Endothelial cell of hepatic sinusoid (primary cell): ENCODE measurements around the gene PPP1R14D.

ENCODE experiments used
- in situ Hi-C: cut with HindIII; loops from 2 replicates; pipeline ENCODE4 v1.10.0; 2017; ENCODE audit warnings: low sequenced_read_pairs

Gene PPP1R14D

GRCh38 chr15:40853241-40853890 is 24.9 kb upstream of the PPP1R14D start:
- in situ Hi-C loops, result no loop called here

GRCh38 chr15:40852529-40852928 is 24.0 kb upstream of the PPP1R14D start:
- in situ Hi-C loops, result no loop called here

GRCh38 chr15:40850576-40851112 is 22.1 kb upstream of the PPP1R14D start:
- in situ Hi-C loops, result no loop called here

- in situ Hi-C loops, result no loop called here
These were observed 18.9 kb upstream of the PPP1R14D start for GRCh38 chr15:40847223-40847961.

- in situ Hi-C loops, result no loop called here
These were observed 18.3 kb upstream of the PPP1R14D start for GRCh38 chr15:40846841-40847222.

GRCh38 chr15:40845511-40846284 is 17.2 kb upstream of the PPP1R14D start:
- in situ Hi-C loops, result no loop called here

GRCh38 chr15:40845036-40845435 is 16.5 kb upstream of the PPP1R14D start:
- in situ Hi-C loops, result no loop called here

GRCh38 chr15:40844696-40845030 is 16.2 kb upstream of the PPP1R14D start:
- in situ Hi-C loops, result no loop called here

- in situ Hi-C loops, result no loop called here
These were observed 15.6 kb upstream of the PPP1R14D start, which contains the start of gene SPINT1 for GRCh38 chr15:40843885-40844695. Gene SPINT1 (plus strand): TSS chr15:40844048. CDS start chr15:40844555, 507 bp downstream.

- in situ Hi-C loops, result no loop called here
These were observed 14.9 kb upstream of the PPP1R14D start for GRCh38 chr15:40843261-40843884.

- in situ Hi-C loops, result no loop called here
These were observed 13.2 kb upstream of the PPP1R14D start for GRCh38 chr15:40841741-40842140.

- in situ Hi-C loops, result loop anchor here (5.0 kb wide), 1 partner anchor 49 kb away; no protein-coding TSS in a partner anchor
These were observed 10.2 kb upstream of the PPP1R14D start for GRCh38 chr15:40838756-40839155.

GRCh38 chr15:40836020-40836419 is 7.5 kb upstream of the PPP1R14D start:
- in situ Hi-C loops, result loop anchor here (5.0 kb wide), 1 partner anchor 51 kb away; no protein-coding TSS in a partner anchor

- in situ Hi-C loops, result no loop called here
These were observed 4.4 kb upstream of the PPP1R14D start for GRCh38 chr15:40832903-40833302.

- in situ Hi-C loops, result no loop called here
These were observed 3.4 kb upstream of the PPP1R14D start for GRCh38 chr15:40831861-40832260.

GRCh38 chr15:40830884-40831283 is 2.4 kb upstream of the PPP1R14D start:
- in situ Hi-C loops, result no loop called here

GRCh38 chr15:40829115-40829514 is 607 bp upstream of the PPP1R14D start:
- in situ Hi-C loops, result no loop called here

- in situ Hi-C loops, result no loop called here
These were observed 2.0 kb downstream of the PPP1R14D start for GRCh38 chr15:40826423-40827075.

- in situ Hi-C loops, result no loop called here
These were observed 2.7 kb downstream of the PPP1R14D start for GRCh38 chr15:40825661-40826422.
